Karpas-422 (cell line): ENCODE results near the gene ASB14. TPM values are rescaled to one million over a fixed set of nuclear protein-coding genes. Genes with fewer than 3 reads are reported as not detected.
"Not testable (repeated sequence)": the region's sequence is repeated elsewhere in the genome, so short reads cannot be mapped to it uniquely, and the experiment has no call there.

ENCODE experiments used
- DNase-seq: peaks from one replicate; pipeline ENCODE4 v3.0.0-alpha.2; 2015
- H2AFZ ChIP-seq: fragments of 200-600 bp; sonication (generic); 2 replicates; pipeline ENCODE4 v1.6.1; 2014; ENCODE audit warnings: antibody characterized with exemption, low read length, mixed read lengths
- H3K27ac ChIP-seq: fragments of 200-600 bp; sonication (generic); 2 replicates; pipeline ENCODE4 v1.5.1; 2014; ENCODE audit warnings: mild to moderate bottlenecking, low read length, moderate library complexity
- H3K27me3 ChIP-seq: fragments of 200-600 bp; sonication (generic); 2 replicates; pipeline ENCODE4 v1.6.1; 2014; ENCODE audit warnings: low read length, mixed read lengths
- H3K36me3 ChIP-seq: fragments of 200-600 bp; sonication (generic); 2 replicates; pipeline ENCODE4 v1.6.1; 2014; ENCODE audit warnings: low read length, mixed read lengths; ENCODE audit not compliant: insufficient read depth
- H3K4me1 ChIP-seq: fragments of 200-600 bp; sonication (generic); 2 replicates; pipeline ENCODE4 v1.6.1; 2014; ENCODE audit warnings: mild to moderate bottlenecking, low read length, mixed read lengths
- H3K4me2 ChIP-seq: fragments of 200-600 bp; sonication (generic); 2 replicates; pipeline ENCODE4 v1.6.1; 2014; ENCODE audit warnings: low read length, low read depth, mild to moderate bottlenecking; ENCODE audit not compliant: poor library complexity, severe bottlenecking
- H3K4me3 ChIP-seq: fragments of 200-600 bp; sonication (generic); 2 replicates; pipeline ENCODE4 v1.5.1; 2014; ENCODE audit warnings: mild to moderate bottlenecking, antibody characterized with exemption, low read length, mixed read lengths
- H3K79me2 ChIP-seq: fragments of 200-600 bp; sonication (generic); 2 replicates; pipeline ENCODE4 v1.6.1; 2014; ENCODE audit warnings: mild to moderate bottlenecking, low read length, mixed read lengths
- H3K9ac ChIP-seq: fragments of 200-600 bp; sonication (generic); 2 replicates; pipeline ENCODE4 v1.6.0; 2014; ENCODE audit warnings: low read length
- H3K9me2 ChIP-seq: fragments of 200-600 bp; sonication (generic), shearing (Covaris generic); replicated peaks from 2 replicates; pipeline ENCODE4 v1.6.0; 2014; ENCODE audit warnings: mild to moderate bottlenecking, low read length, moderate library complexity; ENCODE audit not compliant: insufficient read depth
- H3K9me3 ChIP-seq: fragments of 300-700, 200-600 bp; sonication (generic); 2 replicates; pipeline ENCODE4 v1.6.1; 2014; ENCODE audit warnings: low read length, mixed read lengths
- H4K20me1 ChIP-seq: fragments of 200-600 bp; sonication (generic); 2 replicates; pipeline ENCODE4 v1.6.1; 2014; ENCODE audit warnings: mild to moderate bottlenecking, antibody characterized with exemption, low read length, low read depth; ENCODE audit not compliant: insufficient read depth
- total RNA-seq: library from RNA; depleted of rRNA; stranded (reverse); fragments of >200 nt; shearing (Covaris generic); gene quantifications from 2 replicates; pipeline ENCODE4 v1.2.3, GENCODE V29; 2014; ENCODE audit warnings: low replicate concordance; rRNA removed

The ASB14 gene
- total RNA-seq = 0.04 TPM in 1 of 2 replicates, not detected in the other

GRCh38 chr3:57292159-57292896 is at the start of gene ASB14:
ASB14 (minus strand) TSS chr3:57292685; CDS start chr3:57292033, 652 bp downstream.
- H3K9ac ChIP-seq = no peak within 1 kb of the TSS
- no peak within 1 kb of the TSS for H3K4me2 ChIP-seq
- H3K4me3 ChIP-seq = no peak within 1 kb of the TSS
- H3K4me1 ChIP-seq = no peaks in the 10 kb centered on the region
- no peak for DNase-seq
- H3K79me2 ChIP-seq = no peaks in the 10 kb centered on the region
- H4K20me1 ChIP-seq = no peaks in the 10 kb centered on the region
- H3K9me2 ChIP-seq = no peaks in the 10 kb centered on the region
- H3K36me3 ChIP-seq = no peaks in the 10 kb centered on the region
- no peaks in the 10 kb centered on the region for H3K9me3 ChIP-seq
- H3K27ac ChIP-seq = no peak within 1 kb of the TSS
- H2AFZ ChIP-seq = no peak within 1 kb of the TSS
- no peaks in the 10 kb centered on the region for H3K27me3 ChIP-seq

GRCh38 chr3:57339071-57339642 is 46.7 kb upstream of the ASB14 start:
- H3K9me3 ChIP-seq, H3K79me2 ChIP-seq, DNase-seq, H3K27ac ChIP-seq, H2AFZ ChIP-seq, H3K27me3 ChIP-seq, H3K9ac ChIP-seq, H3K4me3 ChIP-seq, H3K4me1 ChIP-seq, H4K20me1 ChIP-seq, H3K9me2 ChIP-seq, H3K4me2 ChIP-seq, H3K36me3 ChIP-seq: not testable (repeated sequence)

GRCh38 chr3:57338272-57339070 is 46.0 kb upstream of the ASB14 start:
- not testable (repeated sequence) for H3K27me3 ChIP-seq, H3K9ac ChIP-seq, H3K4me2 ChIP-seq, H3K9me3 ChIP-seq, H3K79me2 ChIP-seq, H3K27ac ChIP-seq, DNase-seq, H3K4me3 ChIP-seq, H3K9me2 ChIP-seq, H4K20me1 ChIP-seq, H3K4me1 ChIP-seq, H3K36me3 ChIP-seq, H2AFZ ChIP-seq

GRCh38 chr3:57335283-57335938 is 42.9 kb upstream of the ASB14 start:
- DNase-seq = no peak
- no peaks in the 10 kb centered on the region for H3K4me1 ChIP-seq
- H3K27me3 ChIP-seq = no peaks in the 10 kb centered on the region
- H3K4me2 ChIP-seq = no peak overlapping the region
- no peaks in the 10 kb centered on the region for H3K9me3 ChIP-seq
- H4K20me1 ChIP-seq = no peaks in the 10 kb centered on the region
- H3K36me3 ChIP-seq = no peaks in the 10 kb centered on the region
- H3K27ac ChIP-seq = no peak overlapping the region
- H2AFZ ChIP-seq = no peak overlapping the region
- H3K4me3 ChIP-seq = no peak overlapping the region
- H3K79me2 ChIP-seq = no peaks in the 10 kb centered on the region
- no peaks in the 10 kb centered on the region for H3K9me2 ChIP-seq
- no peak overlapping the region for H3K9ac ChIP-seq

GRCh38 chr3:57331078-57331610 is 38.7 kb upstream of the ASB14 start:
- no peak overlapping the region for H3K4me2 ChIP-seq

GRCh38 chr3:57326498-57326897 is 34.0 kb upstream of the ASB14 start:
- not testable (repeated sequence) for H3K9me3 ChIP-seq, H3K9ac ChIP-seq, H3K27ac ChIP-seq, H3K4me2 ChIP-seq, H3K79me2 ChIP-seq, H3K9me2 ChIP-seq, H4K20me1 ChIP-seq, H3K4me1 ChIP-seq, H3K27me3 ChIP-seq, H3K36me3 ChIP-seq, H3K4me3 ChIP-seq, DNase-seq, H2AFZ ChIP-seq

More at GRCh38 chr3:57331078-57331610, 38.7 kb upstream of the ASB14 start:
- peak; percentile 45 for DNase-seq
- no peaks in the 10 kb centered on the region for H3K9me3 ChIP-seq
- H3K27me3 ChIP-seq = no peaks in the 10 kb centered on the region
- no peaks in the 10 kb centered on the region for H3K36me3 ChIP-seq
- H4K20me1 ChIP-seq = no peaks in the 10 kb centered on the region
- no peaks in the 10 kb centered on the region for H3K79me2 ChIP-seq
- no peak overlapping the region for H2AFZ ChIP-seq
- H3K4me3 ChIP-seq = no peak overlapping the region
- no peak overlapping the region for H3K27ac ChIP-seq
- H3K9ac ChIP-seq = no peak overlapping the region
- no peaks in the 10 kb centered on the region for H3K9me2 ChIP-seq
- no peaks in the 10 kb centered on the region for H3K4me1 ChIP-seq

GRCh38 chr3:57314204-57314603 is 21.7 kb upstream of the ASB14 start:
- DNase-seq = no peak
- no peak overlapping the region for H3K4me3 ChIP-seq
- H3K9ac ChIP-seq = no peak overlapping the region
- H3K4me1 ChIP-seq = no peaks in the 10 kb centered on the region
- H3K9me2 ChIP-seq = no peaks in the 10 kb centered on the region
- no peak overlapping the region for H2AFZ ChIP-seq
- H4K20me1 ChIP-seq = no peaks in the 10 kb centered on the region
- H3K27me3 ChIP-seq = no peaks in the 10 kb centered on the region
- no peaks in the 10 kb centered on the region for H3K36me3 ChIP-seq
- no peaks in the 10 kb centered on the region for H3K9me3 ChIP-seq
- no peaks in the 10 kb centered on the region for H3K79me2 ChIP-seq
- H3K27ac ChIP-seq = no peak overlapping the region
- H3K4me2 ChIP-seq = no peak overlapping the region
